GM19372 (cell line): ENCODE results near the gene ANO4.

Experiments used
- ATAC-seq: cut with Tn5 transposase; IDR thresholded peaks from one replicate; pipeline ENCODE4 v1.9.1; 2021; ENCODE audit warnings: mild to moderate bottlenecking, low read depth, moderate library complexity; ENCODE audit not compliant: unreplicated experiment

The ANO4 gene

GRCh38 chr12:101166866-101167265, 372.3 kb downstream of the ANO4 start:
- ATAC-seq, result no peak

GRCh38 chr12:101168001-101168400, 373.4 kb downstream of the ANO4 start:
- no peak for ATAC-seq

GRCh38 chr12:101172316-101172715, 377.7 kb downstream of the ANO4 start:
- ATAC-seq, result no peak

- no peak for ATAC-seq
Measured at GRCh38 chr12:101173197-101173749, 378.7 kb downstream of the ANO4 start.

- ATAC-seq, result no peak
Measured at GRCh38 chr12:101174541-101174940, 380.0 kb downstream of the ANO4 start.
